Stimulated activated CD4-positive, alpha-beta T cell treated with anti-CD3 and anti-CD28 coated beads, TNF-alpha, amount 100 ng/mL, for 4 hours (primary cell): Measurements from ENCODE around the gene CNMD.

Experiments
- DNase-seq, 3 experiments: peaks; one replicate each; pipeline ENCODE4 v3.0.0-alpha.2; 2020; ENCODE audit warnings: low read depth in 3 of 3

Gene CNMD

GRCh38 chr13:52739468-52740071 lies at the start of gene CNMD:
Gene CNMD (minus strand): TSS chr13:52739820. CDS start chr13:52739701, 119 bp downstream.
- no peak for DNase-seq

GRCh38 chr13:52788011-52788410 lies 48.4 kb upstream of the CNMD start:
- DNase-seq, result no peak

GRCh38 chr13:52787235-52787634 lies 47.6 kb upstream of the CNMD start:
- no peak for DNase-seq

GRCh38 chr13:52786766-52787165 lies 47.1 kb upstream of the CNMD start:
- no peak for DNase-seq

GRCh38 chr13:52785739-52786138 lies 46.1 kb upstream of the CNMD start:
- DNase-seq, result no peak

- DNase-seq, result no peak
These were observed 45.1 kb upstream of the CNMD start for GRCh38 chr13:52784591-52785340.

- no peak for DNase-seq
These were observed 44.3 kb upstream of the CNMD start for GRCh38 chr13:52783943-52784342.

- no peak for DNase-seq
These were observed 43.1 kb upstream of the CNMD start for GRCh38 chr13:52782471-52783448.

GRCh38 chr13:52780611-52781010 lies 41.0 kb upstream of the CNMD start:
- DNase-seq, result no peak

- no peak for DNase-seq
These were observed 40.5 kb upstream of the CNMD start for GRCh38 chr13:52780092-52780491.

- DNase-seq, result no peak
These were observed 39.5 kb upstream of the CNMD start for GRCh38 chr13:52779103-52779502.

GRCh38 chr13:52776726-52777125 lies 37.1 kb upstream of the CNMD start:
- DNase-seq, result no peak

- DNase-seq, result no peak
These were observed 35.9 kb upstream of the CNMD start for GRCh38 chr13:52775511-52775910.

GRCh38 chr13:52767949-52768516 lies 28.4 kb upstream of the CNMD start:
- no peak for DNase-seq

GRCh38 chr13:52765611-52766390 lies 26.2 kb upstream of the CNMD start:
- no peak for DNase-seq

- DNase-seq, result no peak
These were observed 20.5 kb upstream of the CNMD start for GRCh38 chr13:52760077-52760476.

- no peak for DNase-seq
These were observed 18.5 kb upstream of the CNMD start for GRCh38 chr13:52758114-52758513.

- no peak for DNase-seq
These were observed 11.6 kb upstream of the CNMD start for GRCh38 chr13:52751196-52751595.

GRCh38 chr13:52750713-52751112 lies 11.1 kb upstream of the CNMD start:
- no peak for DNase-seq

GRCh38 chr13:52749419-52749818 lies 9.8 kb upstream of the CNMD start:
- no peak for DNase-seq

- DNase-seq, result no peak
These were observed 6.5 kb upstream of the CNMD start for GRCh38 chr13:52746141-52746540.
